CD4-positive, alpha-beta T cell treated with Interferon gamma for 1 hour (primary cell): ENCODE results near the gene ARHGEF17.

Experiments used
- DNase-seq: peaks from one replicate; pipeline ENCODE4 v3.0.0-alpha.2; 2020

Gene ARHGEF17

DNA sequence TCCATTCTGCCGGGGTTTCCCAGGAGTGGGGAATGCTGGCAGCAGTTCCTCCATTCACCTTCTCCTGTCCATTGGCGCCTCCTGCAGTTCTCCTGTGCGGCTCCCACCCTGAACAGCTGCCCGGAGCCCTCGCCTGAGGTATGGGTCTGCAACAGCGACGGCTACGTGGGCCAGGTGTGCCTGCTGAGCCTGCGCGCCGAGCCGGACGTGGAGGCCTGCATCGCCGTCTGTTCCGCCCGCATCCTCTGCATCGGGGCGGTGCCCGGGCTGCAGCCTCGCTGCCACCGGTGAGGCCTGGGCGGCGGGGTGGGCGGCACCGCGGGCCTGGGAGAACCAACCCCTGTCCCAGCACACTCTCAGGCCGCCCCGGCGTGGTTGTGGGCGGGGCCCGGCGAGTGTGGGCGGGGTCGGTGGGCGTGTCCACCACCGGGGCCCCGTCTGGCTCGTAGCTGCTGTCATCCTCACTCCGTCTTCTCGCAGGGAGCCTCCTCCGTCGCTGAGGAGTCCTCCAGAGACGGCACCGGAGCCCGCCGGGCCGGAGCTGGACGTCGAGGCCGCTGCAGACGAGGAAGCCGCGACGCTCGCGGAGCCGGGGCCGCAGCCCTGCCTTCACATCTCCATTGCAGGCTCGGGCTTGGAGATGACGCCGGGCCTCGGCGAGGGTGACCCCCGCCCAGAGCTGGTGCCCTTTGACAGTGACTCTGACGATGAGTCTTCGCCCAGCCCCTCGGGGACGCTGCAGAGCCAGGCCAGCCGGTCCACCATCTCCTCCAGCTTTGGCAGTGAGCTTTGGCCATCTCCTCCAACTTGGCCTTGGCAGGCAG lies 54.1 kb downstream of the ARHGEF17 start:
- DNase-seq: no peak

DNA sequence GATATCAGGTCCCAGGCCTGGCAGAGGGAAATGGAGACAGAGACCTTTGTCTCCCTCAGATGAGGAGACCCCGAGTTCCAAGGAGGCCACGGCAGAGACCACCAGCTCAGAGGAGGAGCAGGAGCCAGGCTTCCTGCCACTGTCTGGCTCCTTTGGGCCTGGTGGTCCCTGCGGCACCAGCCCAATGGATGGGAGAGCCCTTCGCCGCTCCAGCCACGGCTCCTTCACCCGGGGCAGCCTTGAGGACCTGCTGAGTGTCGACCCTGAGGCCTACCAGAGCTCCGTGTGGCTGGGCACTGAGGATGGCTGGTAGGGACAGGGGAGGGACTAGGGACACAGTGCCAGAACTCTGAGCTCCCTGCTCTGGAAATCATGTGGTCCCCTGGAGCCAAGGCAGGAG lies 55.1 kb downstream of the ARHGEF17 start:
- no peak for DNase-seq

DNA sequence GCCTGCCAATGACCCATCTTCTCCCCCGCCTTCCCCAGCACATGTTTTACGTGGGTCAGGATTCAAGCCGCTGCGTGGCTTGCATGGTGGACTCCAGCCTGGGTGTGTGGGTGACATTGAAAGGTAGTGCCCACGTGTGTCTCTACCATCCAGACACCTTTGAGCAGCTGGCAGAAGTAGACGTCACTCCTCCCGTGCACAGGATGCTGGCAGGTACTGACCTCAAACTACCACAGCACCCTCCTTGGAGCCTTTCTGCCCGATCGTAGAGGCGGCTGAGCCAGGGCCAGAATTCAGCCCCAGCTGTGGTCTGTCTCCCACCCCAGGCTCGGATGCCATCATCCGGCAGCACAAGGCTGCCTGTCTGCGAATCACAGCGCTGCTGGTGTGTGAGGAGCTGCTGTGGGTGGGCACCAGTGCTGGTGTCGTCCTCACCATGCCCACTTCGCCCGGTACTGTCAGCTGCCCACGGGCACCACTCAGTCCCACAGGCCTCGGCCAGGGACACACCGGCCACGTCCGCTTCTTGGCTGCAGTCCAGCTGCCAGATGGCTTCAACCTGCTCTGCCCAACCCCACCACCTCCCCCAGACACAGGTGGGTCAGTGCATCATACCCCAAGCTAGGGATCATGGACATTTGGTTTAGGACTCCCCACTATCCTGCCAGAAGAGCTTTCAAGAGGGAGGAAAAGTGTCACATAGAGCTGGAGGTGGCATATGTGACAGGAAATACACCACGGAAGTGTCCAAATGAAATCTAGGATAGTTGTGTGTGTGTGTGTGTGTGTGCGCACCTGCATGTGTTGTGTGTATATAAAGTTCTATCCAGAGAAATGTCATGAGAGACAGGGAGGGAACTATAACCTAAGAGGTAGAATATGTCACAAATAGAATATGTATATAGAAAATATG lies 57.5 kb downstream of the ARHGEF17 start:
- no peak for DNase-seq

DNA sequence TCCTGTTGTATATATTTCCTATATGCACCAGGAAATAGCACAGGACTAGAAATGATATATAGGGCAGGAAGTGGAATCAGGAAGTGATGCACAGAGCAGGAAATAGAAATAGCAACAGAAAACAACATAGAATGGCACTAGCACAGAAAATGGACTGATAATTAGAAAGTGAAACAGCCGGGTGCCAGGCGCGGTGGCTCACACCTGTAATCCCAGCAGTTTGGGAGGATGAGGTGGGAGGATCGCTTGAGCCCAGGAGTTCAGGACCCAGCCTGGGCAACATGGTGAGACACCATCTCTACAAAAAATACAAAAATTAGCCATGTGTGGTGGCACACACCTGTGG lies 58.2 kb downstream of the ARHGEF17 start:
- DNase-seq: peak; percentile 30

DNA sequence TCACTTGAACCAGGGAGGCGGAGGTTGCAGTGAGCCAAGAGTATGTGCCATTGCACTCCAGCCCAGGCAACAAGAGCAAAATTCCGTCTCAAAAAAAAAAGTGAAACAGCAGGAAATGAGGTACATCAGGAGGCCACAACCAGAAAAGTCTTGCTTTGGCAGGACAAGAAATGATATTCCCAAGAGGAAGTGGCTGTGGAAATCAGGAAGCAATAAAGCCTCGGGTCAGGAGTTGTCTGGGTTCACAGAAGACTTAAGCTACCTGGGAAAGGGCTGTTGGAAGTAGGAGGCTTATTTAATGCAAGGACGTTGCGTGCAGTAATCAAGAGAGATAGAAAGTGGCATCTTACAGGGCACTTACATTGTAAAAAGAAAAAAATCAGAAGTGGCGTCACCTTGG lies 58.9 kb downstream of the ARHGEF17 start:
- DNase-seq: no peak

DNA sequence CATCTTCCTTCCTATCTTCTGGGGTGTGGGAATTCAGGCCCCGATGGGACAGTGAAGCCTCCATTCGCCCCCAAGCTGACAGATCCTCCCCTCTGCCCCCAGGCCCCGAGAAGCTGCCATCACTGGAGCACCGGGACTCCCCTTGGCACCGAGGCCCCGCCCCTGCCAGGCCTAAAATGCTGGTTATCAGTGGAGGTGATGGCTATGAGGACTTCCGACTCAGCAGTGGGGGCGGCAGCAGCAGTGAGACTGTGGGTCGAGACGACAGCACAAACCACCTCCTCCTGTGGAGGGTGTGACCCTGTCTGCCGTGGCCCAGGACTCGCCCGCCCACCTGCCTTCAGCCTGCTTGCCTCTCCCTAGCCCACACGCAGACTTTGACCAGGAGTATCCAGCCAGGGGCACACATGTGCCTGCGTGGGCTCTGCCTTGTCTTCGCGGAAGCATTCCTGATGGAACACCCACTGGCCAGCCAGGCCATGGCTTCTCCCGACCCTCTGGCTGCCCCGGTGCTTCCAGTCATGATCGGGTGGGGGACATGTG lies 59.5 kb downstream of the ARHGEF17 start:
- no peak for DNase-seq

DNA sequence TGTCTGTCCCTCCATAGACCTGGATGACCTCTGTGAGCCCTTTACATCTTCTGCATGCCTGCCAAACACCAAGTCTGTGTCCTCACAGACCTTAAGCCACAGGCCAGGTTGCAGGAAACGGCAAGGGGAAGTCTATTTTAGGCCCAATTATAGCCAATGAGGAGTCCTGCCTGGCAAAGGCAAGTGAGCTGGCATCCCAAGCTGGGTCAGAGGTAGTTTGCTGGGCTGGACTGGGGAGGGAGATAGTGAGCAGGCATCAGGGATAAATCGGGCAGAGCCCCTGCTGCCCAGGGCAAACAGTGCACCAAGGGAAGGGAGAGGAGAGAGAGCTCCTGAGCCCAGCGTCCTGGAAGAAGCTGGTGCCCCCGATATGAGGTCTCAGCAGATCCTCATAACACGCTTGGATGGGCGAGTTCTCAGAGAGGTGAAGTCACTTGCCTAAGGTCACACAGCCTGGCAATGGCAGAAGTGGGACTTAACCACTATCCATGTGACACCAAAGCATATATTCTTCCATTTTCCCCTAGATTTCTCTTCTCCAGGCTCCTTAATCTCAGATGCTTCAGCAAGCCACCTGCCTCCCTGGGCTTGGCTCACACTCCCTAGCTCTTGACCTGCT lies 64.4 kb downstream of the ARHGEF17 start:
- DNase-seq: no peak

DNA sequence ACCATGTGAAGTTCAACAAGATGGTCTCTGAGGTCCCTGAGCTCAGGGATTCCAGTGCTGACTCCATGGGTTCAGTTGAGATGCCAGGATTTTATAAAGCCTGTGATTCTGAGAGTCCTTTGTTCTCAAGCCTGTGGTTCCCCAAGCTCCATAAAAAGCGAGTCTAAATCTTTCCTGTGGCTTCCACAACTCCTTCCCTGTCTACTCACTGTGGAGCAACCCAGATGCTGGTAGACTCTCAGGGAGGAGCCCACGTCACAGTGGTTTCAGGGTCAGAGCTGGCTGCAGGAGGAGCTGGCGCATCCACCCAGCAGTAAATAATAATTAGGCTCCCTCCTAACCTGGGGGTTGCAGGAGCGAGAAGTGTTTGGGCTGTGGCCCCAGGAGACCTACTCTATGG lies 66.1 kb downstream of the ARHGEF17 start:
- no peak for DNase-seq

DNA sequence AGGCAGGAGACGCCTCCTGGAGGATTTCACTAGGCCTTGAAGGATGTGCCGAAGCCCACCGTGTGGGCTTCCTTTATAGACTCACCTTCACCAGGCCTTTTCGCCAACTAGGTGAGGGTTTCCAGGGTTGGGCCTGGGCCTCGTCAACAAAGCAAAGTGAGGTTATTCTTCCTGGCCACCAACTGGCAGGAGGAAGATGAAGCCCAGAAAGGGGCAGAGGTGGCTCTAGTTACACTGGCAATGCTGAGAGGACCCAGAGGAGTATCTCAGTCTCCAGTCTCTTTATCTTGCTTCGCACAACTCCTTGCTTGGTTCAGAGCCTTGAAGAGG lies 67.7 kb downstream of the ARHGEF17 start:
- DNase-seq: no peak

DNA sequence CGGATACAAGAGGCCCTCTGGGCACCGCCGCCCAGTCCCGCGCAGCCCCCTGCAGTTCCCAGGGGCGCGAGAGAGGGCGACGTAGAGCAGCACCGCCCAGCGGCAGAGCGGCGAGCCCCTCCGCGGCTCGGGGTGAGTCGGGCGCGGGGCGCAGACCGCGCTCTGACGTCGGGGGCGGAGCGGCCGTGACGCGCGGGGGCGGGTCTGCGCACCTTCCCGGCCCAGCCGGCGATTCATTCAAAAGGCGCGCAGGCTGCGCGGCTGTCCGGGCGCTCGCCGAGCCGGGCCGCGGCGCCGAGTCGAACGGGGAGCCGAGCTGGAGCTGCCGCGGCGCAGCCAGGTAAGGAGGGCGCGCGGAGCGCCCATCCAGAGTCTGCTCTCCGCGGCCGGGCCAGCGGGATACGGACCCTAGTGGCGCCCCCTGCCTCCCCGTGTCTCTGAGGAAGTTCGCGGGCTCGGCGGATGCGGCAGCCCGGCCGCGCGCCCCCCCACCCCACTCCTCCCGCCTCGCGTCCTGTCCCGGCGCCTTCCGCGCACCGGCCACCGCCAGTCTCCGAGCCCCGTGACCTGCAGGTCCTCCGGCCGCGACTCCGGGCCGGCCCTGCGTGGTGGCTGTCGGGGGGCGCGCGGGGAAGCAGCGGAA lies 68.2 kb downstream of the ARHGEF17 start, which contains the start of gene RELT:
Gene RELT, plus strand, starts transcription at position 240 of the 643 bp plus-strand sequence. CDS start 12,738 bp downstream, outside the sequence.
- peak; percentile 94 for DNase-seq

DNA sequence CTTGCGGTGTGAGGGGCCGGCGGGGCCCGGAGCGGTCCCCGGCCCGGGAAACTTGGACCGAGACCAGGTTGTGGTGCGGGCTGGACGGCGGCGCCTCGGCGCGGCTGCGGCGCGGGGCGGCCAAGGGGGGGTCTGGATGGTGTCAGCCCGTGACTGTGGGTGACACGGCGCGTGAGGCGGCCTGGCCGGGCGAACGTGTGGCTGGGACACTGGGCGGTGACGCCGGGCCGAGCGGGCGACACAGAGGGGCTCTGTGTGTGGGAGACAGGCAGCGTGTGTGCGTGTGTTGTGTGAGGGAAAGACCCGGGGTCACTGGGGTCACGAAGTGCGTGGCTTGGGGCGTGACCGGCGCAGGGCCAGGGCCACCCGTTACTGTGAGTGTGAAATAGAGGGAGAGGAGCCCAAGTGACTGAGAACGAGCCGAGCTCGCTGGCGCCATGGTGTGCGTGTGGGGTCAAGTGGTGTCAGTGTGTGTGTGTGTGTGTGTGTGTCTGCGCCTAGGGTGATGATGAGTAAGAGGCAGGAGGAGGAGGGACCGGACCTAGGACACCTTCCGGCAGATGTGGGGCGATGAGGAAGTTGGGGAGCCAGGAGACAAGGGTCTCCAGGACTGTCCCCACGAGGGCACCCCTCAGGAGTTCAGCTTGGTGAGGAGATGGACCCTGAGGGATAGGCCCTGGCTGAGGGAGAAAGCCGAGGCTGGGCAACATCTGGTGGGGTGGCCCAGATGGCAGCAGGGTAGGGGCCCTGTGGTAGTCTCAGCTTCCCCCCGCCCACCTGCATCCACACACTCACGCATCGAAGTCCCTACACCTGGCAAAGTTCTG lies 68.9 kb downstream of the ARHGEF17 start:
- peak; percentile 82 for DNase-seq

DNA sequence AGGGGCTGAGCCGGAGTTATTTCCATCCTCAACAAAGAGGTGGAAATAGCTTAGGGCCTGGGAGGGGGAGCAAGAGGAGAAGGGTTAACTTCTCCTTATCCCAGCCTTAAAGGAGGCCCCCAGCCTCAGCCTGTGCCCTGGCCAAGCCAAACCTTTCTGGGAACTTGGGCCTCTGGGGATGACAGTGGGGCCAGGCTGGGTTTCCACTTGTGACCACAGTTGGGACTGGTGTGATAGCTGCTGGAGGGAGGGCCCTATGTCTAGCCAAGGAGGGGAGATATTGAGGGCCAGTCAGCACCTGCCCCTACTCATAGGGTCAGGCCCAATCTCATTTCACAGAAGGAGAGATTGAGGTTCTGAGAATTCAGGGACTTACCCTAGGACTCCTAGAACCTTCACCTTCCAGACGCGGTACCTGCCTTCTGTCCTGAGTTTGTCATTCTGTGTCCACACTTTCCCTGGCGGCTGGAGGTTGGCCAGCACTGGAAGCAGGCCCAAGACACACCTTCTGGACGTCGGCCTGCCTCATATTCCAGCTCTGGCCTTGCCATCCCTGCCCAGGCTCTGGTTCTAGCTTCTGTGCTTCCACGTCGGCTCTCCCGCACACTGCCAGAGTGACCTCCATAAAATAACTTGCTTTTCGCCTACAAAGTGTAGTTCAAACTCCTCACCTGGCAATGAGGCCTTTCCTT lies 71.3 kb downstream of the ARHGEF17 start:
- DNase-seq: no peak

DNA sequence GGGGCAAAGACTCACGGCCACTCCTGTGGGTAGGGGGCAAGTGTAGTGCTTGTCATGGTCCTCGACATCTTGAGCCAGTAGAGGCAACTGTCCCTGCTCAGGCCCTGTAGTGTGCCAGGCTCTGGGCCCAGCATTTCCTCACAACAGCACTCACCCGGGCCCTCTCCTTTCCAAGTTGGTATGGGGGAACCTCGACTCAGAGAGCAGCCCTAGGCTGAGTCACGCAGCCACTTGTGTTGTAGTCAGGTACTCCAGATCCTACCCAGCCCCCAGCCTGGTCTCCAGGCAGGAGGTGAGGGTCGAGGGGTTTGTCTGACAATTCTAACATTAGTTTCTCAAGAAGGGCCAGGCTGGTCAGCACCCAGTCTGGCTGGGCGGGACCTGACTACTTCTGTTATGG lies 72.3 kb downstream of the ARHGEF17 start:
- no peak for DNase-seq

DNA sequence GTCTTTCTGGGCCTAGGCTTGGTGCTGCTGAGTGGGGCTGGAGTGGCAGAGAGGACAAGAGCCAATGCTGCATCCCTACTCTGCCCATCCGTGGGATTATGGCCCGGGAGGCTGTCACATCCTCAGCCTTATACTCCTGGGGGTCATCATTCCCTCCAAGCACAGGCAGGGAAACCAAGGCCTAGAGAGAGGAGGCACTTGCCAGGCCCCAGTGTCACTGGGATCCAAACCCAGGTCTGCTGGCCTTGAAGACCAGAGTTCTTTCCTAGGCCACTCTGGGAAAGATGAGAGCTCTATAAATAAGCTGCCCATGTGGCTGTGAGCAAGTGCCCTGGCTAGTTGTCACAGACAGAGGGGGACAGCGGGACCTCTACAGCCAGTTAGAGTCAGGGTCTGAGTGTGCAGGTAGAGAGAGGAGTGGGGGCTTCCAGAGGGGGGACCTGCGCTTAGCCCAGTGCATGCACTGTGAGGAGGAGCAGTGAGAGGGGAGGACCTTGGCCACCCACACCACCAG lies 72.9 kb downstream of the ARHGEF17 start:
- no peak for DNase-seq

DNA sequence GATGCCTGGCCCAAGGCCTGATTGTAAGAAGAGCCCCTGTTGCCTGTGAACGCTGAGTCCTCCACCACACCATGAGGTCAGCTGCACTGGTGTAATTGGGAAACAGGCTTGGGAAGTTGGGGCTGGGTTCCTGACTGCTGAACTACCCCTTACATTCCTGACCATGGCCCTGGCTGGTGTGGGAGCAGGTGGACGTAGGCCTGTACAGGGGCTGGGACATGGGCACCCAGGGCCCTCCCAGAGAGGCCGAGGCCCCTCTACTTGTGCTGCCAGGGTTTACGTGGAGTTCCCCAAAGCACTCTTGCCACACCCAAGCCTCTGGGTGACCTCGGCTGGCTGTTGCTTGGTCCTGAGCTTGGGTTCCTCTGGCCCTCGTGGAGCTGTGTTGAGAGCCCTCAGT lies 73.5 kb downstream of the ARHGEF17 start:
- DNase-seq: no peak

DNA sequence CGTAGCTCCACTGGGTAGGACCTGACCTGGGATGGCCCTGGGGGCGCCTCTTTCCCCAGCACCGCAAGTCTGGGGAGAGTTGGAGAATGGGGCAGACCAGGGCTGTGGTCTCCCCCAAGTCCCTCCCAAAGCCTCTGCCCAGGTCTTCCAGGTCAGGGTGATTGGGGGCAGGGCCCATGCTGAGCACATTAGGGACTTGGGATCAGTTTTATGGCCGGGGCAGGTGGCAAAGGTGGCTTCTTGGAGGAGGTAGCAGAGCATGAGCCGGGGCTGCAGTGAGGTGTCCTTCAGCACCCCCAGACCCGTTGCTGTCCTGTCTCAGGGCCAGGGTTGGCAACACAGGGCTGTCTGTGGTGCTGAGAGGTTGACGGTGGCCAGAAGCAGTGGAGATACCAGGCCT lies 74.1 kb downstream of the ARHGEF17 start:
- no peak for DNase-seq

DNA sequence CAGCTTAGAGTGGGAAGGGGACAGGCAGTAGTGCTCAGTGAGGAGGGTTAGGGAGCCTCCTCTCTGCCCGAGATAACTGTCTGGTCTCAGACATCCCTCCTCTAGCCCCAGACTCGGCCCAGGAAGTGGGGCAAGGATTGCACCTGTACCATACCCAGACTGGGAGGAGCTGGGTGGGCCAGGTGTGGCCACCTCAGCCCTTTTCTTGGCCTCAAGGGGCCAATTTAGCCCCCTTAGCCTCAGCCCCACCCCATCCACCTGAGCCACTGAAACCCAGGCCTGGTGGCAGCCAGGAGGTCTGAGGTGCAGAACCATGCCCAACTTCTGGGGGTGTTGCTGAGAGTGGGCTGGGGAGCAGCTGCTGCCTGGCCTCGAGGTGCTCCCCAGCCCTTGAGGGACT lies 74.7 kb downstream of the ARHGEF17 start:
- DNase-seq: no peak

DNA sequence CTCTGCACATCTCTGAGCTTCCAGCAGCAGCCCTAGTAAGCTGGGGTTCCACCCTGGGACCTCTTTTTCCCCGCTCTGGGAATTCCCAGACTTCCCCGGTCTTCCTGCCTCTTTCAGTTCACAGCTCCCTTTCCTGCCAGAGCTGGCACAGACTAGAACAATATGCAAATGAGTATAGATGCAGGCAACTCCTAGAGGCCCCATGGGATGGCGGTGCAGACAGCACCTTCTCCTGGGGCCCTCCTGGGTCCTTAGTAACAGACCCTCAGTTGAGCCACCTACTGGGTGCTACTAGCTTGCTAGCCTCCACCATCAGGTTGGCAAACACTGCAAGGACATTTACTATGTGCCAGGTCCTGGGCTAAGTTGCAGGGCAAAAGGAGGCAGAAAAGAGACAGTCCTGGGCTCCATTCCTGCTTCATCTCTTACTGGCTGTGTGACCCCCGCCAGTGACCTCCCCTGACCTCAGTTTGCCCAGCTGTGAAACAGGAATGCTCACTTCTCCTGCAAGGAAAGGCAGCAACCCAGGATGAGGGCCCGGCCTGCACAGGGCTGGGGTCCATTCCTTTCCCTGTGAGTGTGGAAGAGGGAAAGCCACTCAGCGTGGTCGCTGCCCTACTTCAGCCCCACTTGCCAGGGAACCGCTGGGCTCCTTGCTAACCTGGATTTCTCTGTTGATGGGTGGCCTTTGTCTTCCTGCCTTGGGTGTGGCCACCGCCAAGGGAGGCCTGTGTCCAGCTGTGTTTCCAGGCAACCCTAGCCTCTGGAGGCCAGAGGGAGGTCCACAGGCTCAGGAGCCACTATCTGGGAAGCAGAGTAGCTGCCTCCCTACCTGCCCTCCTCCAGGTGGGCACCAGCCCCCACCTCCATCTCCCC lies 75.4 kb downstream of the ARHGEF17 start:
- no peak for DNase-seq

DNA sequence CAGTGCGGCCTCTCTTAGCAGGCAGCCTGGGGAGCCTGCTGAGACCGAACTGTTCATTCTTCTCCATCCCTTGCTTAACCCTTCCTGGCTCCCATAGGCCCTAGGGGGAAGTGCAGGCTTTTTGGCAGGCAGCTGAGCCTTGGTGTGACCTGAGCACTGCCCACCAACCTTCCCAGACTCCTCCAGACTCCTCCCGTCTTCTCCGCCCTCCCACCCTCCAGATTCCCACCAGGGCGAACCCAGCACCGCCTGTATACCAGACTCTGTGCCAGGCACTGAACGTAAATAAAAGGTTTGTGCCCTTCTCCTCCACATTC lies 76.0 kb downstream of the ARHGEF17 start:
- no peak for DNase-seq

DNA sequence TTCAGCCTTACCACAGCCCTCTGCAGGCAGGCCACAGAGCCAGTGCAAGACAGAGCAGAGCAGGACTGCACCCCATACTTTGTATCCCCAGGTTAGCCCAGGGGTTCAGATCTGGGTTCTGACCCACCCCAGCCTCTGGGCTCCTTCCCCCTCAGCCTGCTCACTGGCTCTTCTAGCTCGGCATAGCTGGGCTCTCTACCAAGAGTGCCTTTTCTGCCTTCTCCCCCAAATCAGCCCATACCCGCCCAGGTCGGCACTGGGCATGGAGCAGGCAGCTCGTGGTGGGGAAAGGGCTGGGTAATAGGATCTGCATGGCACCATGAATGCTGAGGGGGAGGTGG lies 76.4 kb downstream of the ARHGEF17 start:
- DNase-seq: no peak
